RWPE2 (cell line): ENCODE data around the gene FOXK2.
"Not testable (repeated sequence)": the region's sequence is repeated elsewhere in the genome, so short reads cannot be mapped to it uniquely, and the experiment has no call there.

Experiments used
- ATAC-seq: fragments of 200-7000 bp; cut with Tn5 transposase; 3 replicates; pipeline ENCODE4 v1.9.1; 2021; ENCODE audit warnings: low read depth
- DNase-seq: peaks from one replicate; pipeline ENCODE4 v3.0.0-alpha.2; 2020; ENCODE audit warnings: low spot score
- H3K27ac ChIP-seq: fragments of 450-650 bp; 2 replicates; pipeline ENCODE4 v1.5.1; 2017; ENCODE audit warnings: mild to moderate bottlenecking; ENCODE audit not compliant: poor library complexity, severe bottlenecking
- H3K27me3 ChIP-seq: fragments of 250-450 bp; sonication (Bioruptor Pico); 2 replicates; pipeline ENCODE4 v1.5.1; 2021; ENCODE audit warnings: mild to moderate bottlenecking, moderate library complexity; ENCODE audit not compliant: insufficient read depth, poor library complexity, severe bottlenecking
- H3K36me3 ChIP-seq: fragments of 250-450 bp; sonication (Bioruptor Pico); 2 replicates; pipeline ENCODE4 v1.5.1; 2020; ENCODE audit warnings: low read depth, mild to moderate bottlenecking, moderate library complexity
- H3K4me1 ChIP-seq: fragments of 250-450 bp; sonication (Bioruptor Pico); 2 replicates; pipeline ENCODE4 v1.5.1; 2021; ENCODE audit warnings: mild to moderate bottlenecking, moderate library complexity; ENCODE audit not compliant: insufficient read depth, poor library complexity, severe bottlenecking
- H3K4me3 ChIP-seq: fragments of 250-450 bp; sonication (Bioruptor Pico); 2 replicates; pipeline ENCODE4 v1.5.1; 2021; ENCODE audit warnings: mild to moderate bottlenecking, moderate library complexity; ENCODE audit not compliant: severe bottlenecking
- H3K9me3 ChIP-seq: fragments of 250-450 bp; sonication (Bioruptor Pico); 2 replicates; pipeline ENCODE4 v1.5.1; 2021; ENCODE audit warnings: mild to moderate bottlenecking, moderate library complexity; ENCODE audit not compliant: severe bottlenecking
- TF ChIP-seq, protein P1 (sequence below): fragments of 450-650 bp; IDR thresholded peaks from one replicate; pipeline ENCODE4 v1.5.1; 2017; ENCODE audit warnings: mild to moderate bottlenecking, moderate library complexity; ENCODE audit not compliant: poor library complexity, severe bottlenecking

FOXK2 gene

DNA sequence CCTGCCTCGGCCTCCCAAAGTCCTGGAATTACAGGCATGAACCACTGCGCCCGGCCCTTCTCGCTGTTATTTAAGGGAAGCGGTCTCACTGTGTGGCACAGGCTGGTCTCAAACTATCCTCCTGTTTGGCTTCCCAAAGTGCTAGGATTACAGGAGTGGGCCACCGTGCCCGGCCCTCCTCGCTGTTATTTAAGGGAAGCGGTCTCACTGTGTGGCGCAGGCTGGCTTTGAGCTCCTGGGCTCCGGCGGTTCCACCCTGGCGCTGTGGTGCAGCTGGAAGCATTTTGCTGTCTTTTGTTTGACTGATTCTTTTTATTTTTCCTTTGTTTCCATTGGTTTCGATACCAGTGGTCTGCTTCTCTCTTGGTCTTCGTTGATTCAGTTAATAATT is 40.7 kb downstream of the FOXK2 start:
- Histone ChIP-seq H3K4me1 (peaks cover 8% of the 10 kb centered on the region), H3K27me3 (no peaks in the 10 kb centered on the region), H3K9me3 (no peaks in the 10 kb centered on the region), H3K27ac (no peak overlapping the region), H3K36me3 (peaks cover 18% of the 10 kb centered on the region), H3K4me3 (no peak overlapping the region)
- ATAC-seq (no peak), DNase-seq (no peak)
- TF ChIP-seq, protein P1, sequence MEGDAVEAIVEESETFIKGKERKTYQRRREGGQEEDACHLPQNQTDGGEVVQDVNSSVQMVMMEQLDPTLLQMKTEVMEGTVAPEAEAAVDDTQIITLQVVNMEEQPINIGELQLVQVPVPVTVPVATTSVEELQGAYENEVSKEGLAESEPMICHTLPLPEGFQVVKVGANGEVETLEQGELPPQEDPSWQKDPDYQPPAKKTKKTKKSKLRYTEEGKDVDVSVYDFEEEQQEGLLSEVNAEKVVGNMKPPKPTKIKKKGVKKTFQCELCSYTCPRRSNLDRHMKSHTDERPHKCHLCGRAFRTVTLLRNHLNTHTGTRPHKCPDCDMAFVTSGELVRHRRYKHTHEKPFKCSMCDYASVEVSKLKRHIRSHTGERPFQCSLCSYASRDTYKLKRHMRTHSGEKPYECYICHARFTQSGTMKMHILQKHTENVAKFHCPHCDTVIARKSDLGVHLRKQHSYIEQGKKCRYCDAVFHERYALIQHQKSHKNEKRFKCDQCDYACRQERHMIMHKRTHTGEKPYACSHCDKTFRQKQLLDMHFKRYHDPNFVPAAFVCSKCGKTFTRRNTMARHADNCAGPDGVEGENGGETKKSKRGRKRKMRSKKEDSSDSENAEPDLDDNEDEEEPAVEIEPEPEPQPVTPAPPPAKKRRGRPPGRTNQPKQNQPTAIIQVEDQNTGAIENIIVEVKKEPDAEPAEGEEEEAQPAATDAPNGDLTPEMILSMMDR, result no peak

DNA sequence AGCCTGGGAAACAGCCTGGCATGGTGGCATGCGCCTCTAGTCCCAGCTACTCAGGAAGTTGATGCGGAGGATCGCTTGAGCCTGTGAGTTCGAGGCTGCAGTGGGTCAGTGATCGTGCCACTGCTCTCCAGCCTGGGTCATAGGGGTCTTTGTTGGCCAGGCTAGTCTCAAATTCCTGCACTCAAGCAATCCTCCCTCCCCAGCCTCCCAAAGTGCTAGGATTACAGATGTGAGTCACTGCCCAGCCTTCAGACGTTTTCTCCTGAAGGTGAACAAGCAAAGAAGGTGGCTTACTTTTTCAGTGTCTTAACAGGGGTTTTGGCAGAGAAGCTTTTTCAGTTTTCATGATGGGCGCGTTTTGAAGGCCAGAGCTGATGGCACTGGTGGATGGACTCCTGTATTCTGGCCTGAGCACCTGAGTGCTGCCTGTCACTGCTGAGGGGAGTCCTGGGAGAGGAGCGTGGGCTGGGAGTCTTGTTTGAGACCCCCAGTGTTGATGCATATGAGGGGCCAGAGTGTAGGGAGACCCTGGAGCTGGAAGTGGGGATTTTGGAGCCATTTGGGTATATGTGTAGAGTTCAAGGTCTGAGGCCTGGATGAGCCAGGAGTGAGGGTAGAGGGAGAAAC is 41.4 kb downstream of the FOXK2 start:
- H3K36me3 ChIP-seq, result peaks cover 22% of the 10 kb centered on the region
- H3K4me1 ChIP-seq, result peaks cover 8% of the 10 kb centered on the region
- H3K27me3 ChIP-seq, result no peaks in the 10 kb centered on the region
- H3K9me3 ChIP-seq, result no peaks in the 10 kb centered on the region
- TF ChIP-seq, protein P1, result no peak
- ATAC-seq (no peak), DNase-seq (no peak)
- no peak overlapping the region for H3K4me3 ChIP-seq
- H3K27ac ChIP-seq, result no peak overlapping the region

DNA sequence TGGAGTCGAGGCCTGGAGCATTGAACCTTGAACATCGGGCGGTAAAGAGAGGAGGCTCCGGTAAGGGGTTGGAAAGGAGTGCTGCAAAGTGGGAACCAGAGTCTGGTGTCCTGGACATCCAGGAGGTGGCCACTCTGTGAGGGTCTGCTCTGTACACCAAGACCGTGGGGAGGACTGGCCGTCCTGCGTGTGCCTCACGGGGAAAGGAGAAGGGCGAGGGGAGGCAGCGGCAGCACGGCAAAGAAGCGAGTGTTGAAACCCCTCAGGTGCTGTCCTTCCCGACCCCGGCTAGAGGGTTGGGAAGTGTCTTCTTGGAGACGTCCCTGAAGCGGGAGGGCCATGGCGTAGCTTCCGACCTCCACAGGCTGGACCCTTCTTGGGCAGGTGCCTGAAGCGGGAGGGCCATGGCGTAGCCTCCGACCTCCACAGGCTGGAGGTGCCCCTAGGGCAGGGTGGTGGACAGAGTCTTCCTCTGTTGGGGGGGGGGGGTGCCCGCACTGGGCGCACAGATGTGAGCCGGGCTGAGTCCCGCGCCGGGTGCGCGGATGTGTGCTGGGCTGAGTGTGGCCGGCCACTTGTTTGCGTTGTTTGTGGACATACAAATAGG is 42.0 kb downstream of the FOXK2 start:
- Histone ChIP-seq H3K36me3 (peaks cover 24% of the 10 kb centered on the region), H3K4me1 (peaks cover 8% of the 10 kb centered on the region), H3K4me3 (no peak overlapping the region)

DNA sequence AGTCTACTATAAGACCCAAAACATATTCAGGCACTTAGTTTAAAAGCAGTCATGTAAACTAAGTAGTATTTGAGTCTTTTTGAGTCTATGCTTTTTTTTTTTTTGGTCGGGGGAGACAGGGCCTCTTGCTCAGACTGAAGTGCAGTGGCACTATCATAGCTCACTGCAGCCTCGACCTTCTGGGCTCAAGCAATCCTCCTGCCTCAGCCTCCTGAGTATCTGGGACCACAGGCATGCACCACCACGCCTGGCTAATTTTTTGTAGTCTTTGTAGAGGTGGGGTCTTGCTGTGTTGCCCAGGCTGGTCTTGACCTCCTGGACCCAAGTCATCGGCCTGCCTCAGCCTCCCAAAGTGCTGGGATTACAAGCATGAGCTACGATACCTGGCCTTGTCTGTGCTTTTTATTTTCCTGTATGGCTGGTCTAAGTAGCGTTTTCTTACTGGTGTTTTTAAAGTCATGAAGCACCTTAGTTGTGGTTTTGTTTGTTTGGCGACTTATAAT is 43.2 kb downstream of the FOXK2 start:
- not testable (repeated sequence) for H3K4me3 ChIP-seq, DNase-seq, H3K27me3 ChIP-seq, ATAC-seq, H3K9me3 ChIP-seq, H3K4me1 ChIP-seq, H3K27ac ChIP-seq
- peaks cover 37% of the 10 kb centered on the region for H3K36me3 ChIP-seq

More for the DNA sequence above, 42.0 kb downstream of the FOXK2 start:
- no peak for ATAC-seq
- TF ChIP-seq, protein P1, result no peak
- H3K9me3 ChIP-seq, result no peaks in the 10 kb centered on the region
- no peaks in the 10 kb centered on the region for H3K27me3 ChIP-seq
- H3K27ac ChIP-seq, result no peak overlapping the region
- no peak for DNase-seq

DNA sequence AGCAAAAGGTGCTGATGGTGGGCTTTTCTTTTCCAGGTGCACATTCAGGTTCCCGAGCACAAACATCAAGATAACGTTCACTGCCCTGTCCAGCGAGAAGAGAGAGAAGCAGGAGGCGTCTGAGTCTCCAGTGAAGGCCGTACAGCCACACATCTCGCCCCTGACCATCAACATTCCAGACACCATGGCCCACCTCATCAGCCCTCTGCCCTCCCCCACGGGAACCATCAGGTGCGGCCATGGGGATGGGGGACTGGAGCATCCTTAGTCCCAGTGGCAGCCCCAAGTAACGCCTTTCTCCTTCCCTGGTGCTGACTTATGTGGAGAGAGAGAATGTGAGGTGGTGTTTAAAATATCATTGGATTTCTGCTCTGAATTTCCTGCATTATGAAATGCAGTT is 43.8 kb downstream of the FOXK2 start:
- DNase-seq (no peak), ATAC-seq (no peak)
- H3K9me3 ChIP-seq, result no peaks in the 10 kb centered on the region
- H3K4me1 ChIP-seq, result peaks cover 8% of the 10 kb centered on the region
- no peak overlapping the region for H3K4me3 ChIP-seq
- no peak overlapping the region for H3K27ac ChIP-seq
- H3K27me3 ChIP-seq, result no peaks in the 10 kb centered on the region
- H3K36me3 ChIP-seq, result peaks cover 42% of the 10 kb centered on the region
- TF ChIP-seq, protein P1, result no peak

DNA sequence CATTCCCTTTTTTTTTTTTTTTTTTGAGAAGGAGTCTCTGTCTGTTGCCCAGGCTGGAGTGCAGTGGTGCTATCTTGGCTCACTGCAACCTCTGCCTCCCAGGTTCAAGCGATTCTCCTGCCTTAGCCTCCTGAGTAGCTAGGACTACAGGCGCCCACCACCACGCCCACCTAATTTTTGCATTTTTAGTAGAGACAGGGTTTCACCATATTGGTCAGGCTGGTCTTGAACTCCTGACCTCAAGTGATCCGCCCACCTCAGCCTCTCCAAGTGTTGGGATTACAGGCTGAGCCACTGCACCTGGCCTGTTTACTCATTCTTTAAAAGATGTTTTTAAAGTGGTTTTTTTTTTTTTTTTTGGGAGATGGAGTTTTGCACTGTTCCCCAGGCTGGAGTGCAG is 44.2 kb downstream of the FOXK2 start:
- ATAC-seq, H3K27ac ChIP-seq, DNase-seq, H3K9me3 ChIP-seq, H3K4me3 ChIP-seq, H3K27me3 ChIP-seq, H3K4me1 ChIP-seq: not testable (repeated sequence)
- peaks cover 46% of the 10 kb centered on the region for H3K36me3 ChIP-seq
